Breast epithelium (tissue), 3 donors: ENCODE measurements around the gene REG3G.

Source experiments
- CTCF ChIP-seq, 3 donors: fragments of 450-650 bp; IDR thresholded peaks; one replicate each; pipeline ENCODE4 v1.5.1; 2016 to 2017; ENCODE audit warnings: antibody characterized with exemption in 3 of 3, mild to moderate bottlenecking in 3 of 3, moderate library complexity in 3 of 3
- POLR2AphosphoS5 ChIP-seq, 3 donors: sonication (generic); formaldehyde crosslinking; IDR thresholded peaks; one replicate each; pipeline ENCODE4 v1.6.1; 2017; ENCODE audit warnings: antibody characterized with exemption in 3 of 3

GRCh38 chr2:78977661-78978145, 47.8 kb upstream of the REG3G start:
- TF ChIP-seq POLR2AphosphoS5 (IDR thresholded peaks at IDR 0.05) (no peak), CTCF (IDR thresholded peaks at IDR 0.05) (no peak)
